NCI-H1105 (cell line): ENCODE data around the gene SLC27A1.
"Not testable (repeated sequence)": the region's sequence is repeated elsewhere in the genome, so short reads cannot be mapped to it uniquely, and the experiment has no call there.

Source experiments
- DNase-seq: peaks from one replicate; lab custom pipeline; 2025; lab: John Stamatoyannopoulos, UW

The SLC27A1 gene

GRCh38 chr19:17539238-17540117, 69.2 kb downstream of the SLC27A1 start:
- DNase-seq: peak; percentile 92

- DNase-seq: no peak
Observed at GRCh38 chr19:17540174-17540573, 69.8 kb downstream of the SLC27A1 start.

DNA sequence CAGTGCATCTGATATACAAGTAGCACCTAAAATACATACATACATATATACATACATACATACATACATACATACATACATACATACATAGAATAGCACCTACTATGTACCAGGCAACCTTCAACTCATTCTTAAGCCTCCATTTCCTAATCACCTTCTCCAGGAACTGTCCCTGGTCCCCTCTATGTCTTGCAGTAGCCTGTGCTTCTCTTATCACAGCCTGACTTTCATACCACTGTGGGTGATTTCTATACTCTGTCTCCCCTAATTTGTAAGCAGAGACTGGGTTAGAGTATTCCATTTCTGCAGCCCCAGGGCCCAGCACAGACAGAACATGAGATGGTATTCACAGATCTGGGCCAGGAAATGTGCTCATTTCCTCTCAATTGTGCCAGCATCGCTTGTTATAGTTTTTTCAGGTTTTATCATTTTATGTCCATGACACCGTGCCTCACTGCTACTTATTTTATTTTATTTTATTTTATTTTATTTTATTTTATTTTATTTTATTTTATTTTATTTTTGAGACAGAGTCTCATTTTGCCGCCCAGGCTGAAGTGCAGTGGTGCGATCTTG, 70.9 kb downstream of the SLC27A1 start:
- no peak for DNase-seq

GRCh38 chr19:17542042-17542441, 71.7 kb downstream of the SLC27A1 start:
- no peak for DNase-seq

DNA sequence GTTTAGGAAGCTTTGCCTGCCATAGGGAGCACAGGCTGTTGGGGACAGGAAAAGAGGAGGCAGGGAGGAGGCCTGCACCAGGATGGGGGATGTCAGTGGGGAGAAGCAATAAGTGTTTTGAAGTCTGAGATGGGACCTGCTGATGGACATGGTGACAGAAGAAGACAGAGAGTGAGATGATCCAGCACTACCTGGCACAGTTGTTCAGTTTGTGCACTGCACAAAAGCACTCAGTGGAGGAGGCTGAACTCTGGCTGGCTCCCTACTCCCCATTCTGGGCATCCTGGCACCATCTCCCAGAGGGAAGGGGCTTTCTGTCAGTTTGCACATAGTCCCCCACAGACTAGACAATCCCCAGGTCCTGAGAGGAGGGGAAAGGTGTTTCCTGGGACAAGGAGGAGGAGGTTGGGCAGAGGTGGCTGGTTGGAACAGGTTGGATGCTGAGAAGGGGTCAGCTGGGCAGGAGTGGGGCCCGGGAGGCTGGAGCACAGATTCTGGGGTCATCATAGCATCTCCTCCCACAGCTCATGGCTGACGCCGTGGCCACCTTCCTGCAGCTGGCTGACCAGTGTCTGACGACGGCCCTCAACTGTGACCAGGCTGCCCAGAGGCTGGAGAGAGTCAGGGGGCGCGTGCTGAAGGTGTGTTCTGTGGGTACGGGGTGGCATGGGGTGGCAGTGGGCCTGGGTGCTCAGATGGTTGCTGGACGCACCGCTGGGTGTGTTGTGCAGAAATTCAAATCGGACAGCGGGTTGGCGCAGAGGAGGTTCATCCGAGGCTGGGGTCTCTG, 72.7 kb downstream of the SLC27A1 start:
- no peak for DNase-seq

DNA sequence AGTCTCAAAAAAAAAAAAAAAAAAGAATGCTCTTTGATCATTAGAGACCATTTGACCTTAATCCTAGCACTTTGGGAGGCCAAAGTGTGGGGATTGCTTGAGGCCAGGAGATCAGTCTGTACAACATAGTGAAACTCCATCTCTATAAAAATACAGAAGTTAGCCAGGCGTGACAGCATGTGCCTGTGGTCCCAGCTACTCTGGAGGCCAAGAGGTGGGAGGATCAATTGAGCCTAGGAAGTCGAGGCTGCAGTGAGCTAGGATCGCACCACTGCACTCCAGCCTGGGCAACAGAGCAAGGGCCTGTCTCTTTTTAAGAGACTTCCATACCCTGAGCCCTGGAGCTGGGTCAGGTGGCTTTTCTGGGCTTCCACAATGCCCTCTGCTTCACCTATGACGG, 73.7 kb downstream of the SLC27A1 start:
- DNase-seq: no peak

DNA sequence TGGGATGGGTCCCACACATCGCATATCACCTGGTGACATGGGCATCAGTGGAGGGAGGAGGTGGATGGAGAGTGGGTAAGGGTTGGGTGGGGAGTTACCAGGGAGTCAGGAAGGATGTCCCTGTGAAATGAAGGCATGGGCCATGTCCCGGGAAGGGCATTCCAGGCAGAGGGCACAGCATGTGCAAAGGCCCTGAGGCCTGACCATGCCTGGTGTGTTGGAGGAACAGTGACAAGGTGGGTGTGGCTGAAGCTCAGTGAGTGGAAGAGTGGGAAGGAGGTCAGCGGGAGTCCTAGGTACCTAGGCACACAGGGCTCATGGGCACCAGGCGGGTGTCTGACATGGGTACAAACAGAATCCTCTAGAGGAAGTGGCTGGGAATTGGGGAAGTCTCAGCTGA, 74.1 kb downstream of the SLC27A1 start:
- no peak for DNase-seq

- DNase-seq: no peak
Observed at GRCh38 chr19:17548145-17548544, 77.8 kb downstream of the SLC27A1 start.

DNA sequence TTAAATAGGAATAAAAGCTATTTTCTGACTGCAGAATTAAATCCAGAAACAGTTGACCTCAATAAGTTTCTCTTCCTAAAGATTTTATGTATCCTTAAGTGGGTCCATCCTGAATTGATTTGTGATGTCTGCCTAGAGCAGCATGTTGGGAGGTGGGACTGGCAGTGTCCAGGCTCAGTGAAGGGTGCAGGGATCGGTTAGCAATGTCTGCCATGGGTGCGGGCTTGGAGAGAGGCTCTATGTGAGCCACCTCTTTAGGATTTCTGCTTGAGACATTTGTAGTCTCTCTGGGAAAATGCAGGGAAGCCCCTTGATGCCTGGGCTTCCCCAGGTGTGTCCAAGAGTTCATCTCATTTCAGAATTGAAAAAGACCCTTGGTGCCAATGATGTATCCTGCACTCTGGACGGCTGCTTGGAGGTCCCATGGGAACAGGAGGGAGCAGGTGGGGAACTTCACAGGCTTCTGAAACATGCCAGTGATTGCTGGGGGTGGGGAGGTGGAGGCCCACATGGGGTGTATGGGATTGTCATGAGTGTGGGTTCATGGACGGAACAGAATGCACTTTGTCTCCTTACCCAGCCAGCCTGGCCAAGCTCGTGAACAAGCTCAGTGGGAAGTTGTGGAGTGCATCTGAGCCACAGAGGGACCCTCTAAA, 78.9 kb downstream of the SLC27A1 start:
- no peak for DNase-seq

DNA sequence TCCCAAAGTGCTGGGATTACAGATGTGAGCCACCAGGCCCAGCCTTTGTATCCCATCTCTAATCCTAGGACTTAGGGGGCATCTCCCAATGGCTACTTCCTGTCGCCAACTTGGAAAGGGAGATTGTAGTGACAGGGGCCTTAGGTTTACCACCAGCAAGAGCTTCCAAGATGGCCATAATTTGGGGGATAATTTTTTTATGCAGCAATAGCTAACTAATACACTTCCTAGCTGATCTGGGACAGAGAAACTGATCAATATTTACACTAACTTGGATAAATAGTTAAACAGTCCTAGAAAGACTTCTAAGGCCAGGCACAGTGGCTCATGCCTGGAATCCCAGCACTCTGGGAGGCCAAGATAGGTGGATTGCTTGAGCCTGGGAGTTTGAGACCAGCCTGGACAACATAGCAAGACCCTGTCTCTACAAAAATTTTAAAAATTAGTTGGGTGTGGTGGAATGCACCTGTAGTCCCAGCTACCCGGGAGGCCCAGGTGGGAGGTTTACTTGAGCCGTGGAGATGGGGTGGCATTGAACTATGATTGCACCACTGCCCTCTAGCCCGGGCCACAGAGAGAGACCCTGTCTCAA, 79.8 kb downstream of the SLC27A1 start:
- DNase-seq: no peak

GRCh38 chr19:17552735-17553134, 82.4 kb downstream of the SLC27A1 start:
- DNase-seq: not testable (repeated sequence)

GRCh38 chr19:17553256-17553655, 82.9 kb downstream of the SLC27A1 start:
- DNase-seq: peak; percentile 67

DNA sequence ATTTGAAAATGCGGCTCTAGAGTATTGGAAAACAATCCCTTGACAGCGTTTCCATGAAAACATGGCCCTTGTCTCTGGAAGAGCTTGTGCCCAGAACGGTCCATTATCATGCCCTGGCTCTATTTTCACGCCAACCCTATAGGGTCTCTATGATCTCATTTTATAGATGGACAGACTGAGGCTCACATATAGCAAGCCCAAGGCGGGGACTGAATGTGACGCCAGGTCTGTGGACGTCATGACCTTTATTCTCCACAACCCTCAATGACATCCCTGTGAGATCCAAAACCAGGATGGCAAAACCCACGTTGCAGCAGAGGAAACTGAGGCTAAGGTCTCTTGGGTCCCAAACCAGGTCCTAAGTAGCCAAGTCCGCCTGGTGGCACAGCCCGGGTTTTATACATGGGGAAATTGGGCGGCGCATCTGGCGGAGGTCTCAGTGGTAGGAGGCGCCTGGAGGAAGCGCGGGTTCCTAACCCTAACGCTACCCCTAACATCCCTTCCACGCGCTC, 84.7 kb downstream of the SLC27A1 start:
- DNase-seq: no peak

GRCh38 chr19:17555480-17555928, 85.2 kb downstream of the SLC27A1 start, which contains the start of gene COLGALT1:
Gene COLGALT1 (plus strand): TSS chr19:17555649. CDS start chr19:17555714, 65 bp downstream.
- DNase-seq: peak; percentile 99
